Brain microvascular endothelial cell (primary cell): ENCODE measurements around the gene STING1.
A peak's percentile ranks its signal among the peaks of the same experiment; 100 is the strongest.
"Not testable (repeated sequence)": the region's sequence is repeated elsewhere in the genome, so short reads cannot be mapped to it uniquely, and the experiment has no call there.

ENCODE experiments used
- DNase-seq: peaks from one replicate; pipeline ENCODE4 v3.0.0-alpha.2; 2020
- H3K27ac ChIP-seq: fragments of 250-450 bp; sonication (Bioruptor Pico); 2 replicates; pipeline ENCODE4 v1.5.1; 2020; ENCODE audit warnings: mild to moderate bottlenecking, moderate library complexity
- H3K27me3 ChIP-seq: fragments of 250-450 bp; sonication (Bioruptor Pico); replicated peaks from 2 replicates; pipeline ENCODE4 v1.5.1; 2020; ENCODE audit warnings: mild to moderate bottlenecking
- H3K36me3 ChIP-seq: fragments of 250-450 bp; sonication (Bioruptor Pico); replicated peaks from 2 replicates; pipeline ENCODE4 v1.5.1; 2020; ENCODE audit warnings: mild to moderate bottlenecking
- H3K4me3 ChIP-seq: 2 replicates; pipeline ENCODE4 v1.5.1; 2011; ENCODE audit warnings: low read depth, mild to moderate bottlenecking, control low read depth, low read length, moderate library complexity
- CTCF ChIP-seq: IDR thresholded peaks from 2 replicates; pipeline ENCODE4 v1.5.1; 2011; ENCODE audit warnings: low read depth, mild to moderate bottlenecking, moderate library complexity, low read length, control low read depth, inconsistent platforms; ENCODE audit errors: missing control alignments
- in situ Hi-C: cut with HindIII; loops from 2 replicates; pipeline ENCODE4 v1.10.0; 2017; ENCODE audit warnings: low sequenced_read_pairs, low pct_ligation_motif_present

The STING1 gene

DNA sequence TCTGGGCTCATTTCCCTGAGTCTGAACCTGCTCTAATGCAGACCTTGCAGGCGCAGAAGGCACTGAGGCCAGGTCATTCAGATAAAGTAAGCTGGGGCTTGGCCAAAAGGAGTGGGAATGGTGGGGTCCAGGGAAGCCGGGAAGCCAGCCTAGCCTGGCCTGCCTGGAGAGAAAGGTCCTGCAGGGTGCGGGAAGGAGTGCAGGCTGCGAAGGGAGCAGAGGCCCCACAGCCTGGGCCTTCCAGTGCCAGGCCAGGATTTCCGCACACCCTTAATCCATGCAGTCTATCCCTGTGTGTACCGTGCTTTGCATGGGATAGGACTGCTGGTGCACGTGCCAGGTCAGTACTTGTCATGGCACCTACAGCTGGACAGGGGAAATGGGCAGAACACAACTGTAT, 3.6 kb upstream of the STING1 start:
- DNase-seq: no peak
- Histone ChIP-seq H3K4me3 (no peak overlapping the region), H3K27ac (no peak overlapping the region), H3K27me3 (no peaks in the 10 kb centered on the region), H3K36me3 (no peaks in the 10 kb centered on the region)
- TF ChIP-seq CTCF: no peak
- in situ Hi-C loops: no loop called here

GRCh38 chr5:139482890-139483208, 291 bp upstream of the STING1 start:
- H3K27me3 ChIP-seq, DNase-seq, H3K36me3 ChIP-seq, H3K4me3 ChIP-seq, in situ Hi-C loops: not testable (repeated sequence)
- H3K27ac ChIP-seq: peak overlapping the region; percentile 93

GRCh38 chr5:139481580-139482049, 943 bp downstream of the STING1 start:
- no peaks in the 10 kb centered on the region for H3K27me3 ChIP-seq
- in situ Hi-C loops: no loop called here
- peak; percentile 46 for TF ChIP-seq CTCF
- peak overlapping the region; percentile 56 for H3K4me3 ChIP-seq
- no peak for DNase-seq
- peak overlapping the region; percentile 93 for H3K27ac ChIP-seq
- H3K36me3 ChIP-seq: peaks cover 12% of the 10 kb centered on the region

- TF ChIP-seq CTCF: no peak
- in situ Hi-C loops: no loop called here
- Histone ChIP-seq H3K4me3 (peak overlapping the region; percentile 56), H3K27ac (peak overlapping the region; percentile 93), H3K36me3 (peaks cover 12% of the 10 kb centered on the region), H3K27me3 (no peaks in the 10 kb centered on the region)
- no peak for DNase-seq
Observed at GRCh38 chr5:139481122-139481533, 1.4 kb downstream of the STING1 start.

DNA sequence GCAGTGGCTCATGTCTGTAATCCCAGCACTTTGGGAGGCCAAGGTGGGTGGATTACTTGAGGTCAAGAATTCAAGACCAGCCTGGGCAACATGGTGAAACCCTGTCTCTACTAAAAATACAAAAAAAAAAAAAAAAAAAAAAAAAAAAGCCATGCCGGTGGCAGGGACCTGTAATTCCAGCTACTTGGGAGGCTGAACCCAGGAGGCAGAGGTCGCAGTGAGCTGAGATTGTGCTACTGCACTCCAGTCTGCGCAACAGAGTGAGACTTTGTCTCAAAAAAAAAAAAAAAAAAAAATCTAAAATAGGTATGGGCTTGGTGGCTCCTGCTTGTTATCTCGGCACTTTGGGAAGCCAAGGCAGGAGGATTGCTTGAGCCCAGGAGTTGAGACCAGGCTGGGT, 2.8 kb downstream of the STING1 start:
- H3K4me3 ChIP-seq: not testable (repeated sequence)

GRCh38 chr5:139478657-139479423, 3.7 kb downstream of the STING1 start:
- H3K4me3 ChIP-seq, H3K27ac ChIP-seq, in situ Hi-C loops, DNase-seq, H3K27me3 ChIP-seq: not testable (repeated sequence)
- peaks cover 22% of the 10 kb centered on the region for H3K36me3 ChIP-seq

More for the DNA sequence above, 2.8 kb downstream of the STING1 start:
- H3K27ac ChIP-seq, DNase-seq, H3K27me3 ChIP-seq, in situ Hi-C loops: not testable (repeated sequence)
- H3K36me3 ChIP-seq: peaks cover 22% of the 10 kb centered on the region

- TF ChIP-seq CTCF: no peak
- H3K36me3 ChIP-seq: peaks cover 22% of the 10 kb centered on the region
- H3K4me3 ChIP-seq: no peak overlapping the region
- no peak for DNase-seq
- no peaks in the 10 kb centered on the region for H3K27me3 ChIP-seq
- in situ Hi-C loops: no loop called here
- no peak overlapping the region for H3K27ac ChIP-seq
Observed at GRCh38 chr5:139475865-139476617, 6.5 kb downstream of the STING1 start.
